ENCODE measurements around the gene UBE2N.

Gene UBE2N

DNA sequence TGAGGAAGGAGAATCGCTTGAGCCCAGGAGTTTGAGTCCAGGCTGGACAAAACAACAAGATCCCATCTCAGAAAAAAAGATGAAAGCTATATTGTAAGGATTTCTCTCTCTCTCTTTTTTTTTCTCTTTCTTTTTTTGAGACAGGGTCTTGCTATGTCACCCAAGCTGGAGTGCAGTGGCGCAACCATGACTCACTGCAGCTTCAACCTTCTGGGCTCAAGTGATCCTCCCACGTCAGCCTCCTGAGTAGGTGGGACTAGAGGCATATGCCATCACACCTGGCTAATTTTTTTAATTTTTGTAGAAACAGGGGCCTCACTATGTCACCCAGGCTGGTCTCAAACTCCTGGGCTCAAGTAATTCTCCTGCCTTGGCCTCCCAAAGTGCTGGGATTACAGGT lies 19.8 kb upstream of the UBE2N start:
- H3K27ac ChIP-seq (ENCODE audit: low read depth, low read length) = no peak overlapping the region
- H4K5ac ChIP-seq (ENCODE audit: low read length) = no peak overlapping the region
- H2BK120ac ChIP-seq (ENCODE audit: low read depth, low read length) = no peak overlapping the region
- no peak overlapping the region for H3K23ac ChIP-seq (ENCODE audit: low read length)
- H3K36me3 ChIP-seq (ENCODE audit: control insufficient read depth, insufficient read depth, low read length) = no peaks in the 10 kb centered on the region
- no peak overlapping the region for H2AK5ac ChIP-seq (ENCODE audit: low read length)
- no peak overlapping the region for H3K4ac ChIP-seq (ENCODE audit: low read depth, low read length)
- no peaks in the 10 kb centered on the region for H3K79me1 ChIP-seq (ENCODE audit: low read length)
- H3K27me3 ChIP-seq (ENCODE audit: insufficient read depth, low read length, poor library complexity) = no peaks in the 10 kb centered on the region
- H3K9ac ChIP-seq (ENCODE audit: low read length) = no peak overlapping the region
- WGBS (ENCODE audit: extremely low coverage, insufficient coverage, low lambda C conversion rate) = no CpG with 5 or more reads among the region's 3 CpGs
- H2BK5ac ChIP-seq (ENCODE audit: low read length) = no peak overlapping the region
- H3K56ac ChIP-seq (ENCODE audit: low read length) = no peak overlapping the region
- no peak overlapping the region for H3K18ac ChIP-seq (ENCODE audit: low read length)
- H3K4me2 ChIP-seq (ENCODE audit: low read length) = no peak overlapping the region
- no peak overlapping the region for H2BK15ac ChIP-seq (replicated peaks; ENCODE audit: low read depth)
- no peaks in the 10 kb centered on the region for H3K4me1 ChIP-seq (ENCODE audit: control insufficient read depth, low read depth, low read length)
- no peak for DNase-seq
- H3K4me3 ChIP-seq (ENCODE audit: low read length) = no peak overlapping the region
- H3K79me2 ChIP-seq (ENCODE audit: control insufficient read depth, insufficient read depth, low read length) = no peaks in the 10 kb centered on the region
- no peak overlapping the region for H4K8ac ChIP-seq (ENCODE audit: low read depth, low read length)

GRCh38 chr12:93460902-93461301 lies 19.2 kb upstream of the UBE2N start:
- no CpG with 5 or more reads among the region's 7 CpGs for WGBS (ENCODE audit: extremely low coverage, insufficient coverage, low lambda C conversion rate)
- no peak overlapping the region for H3K56ac ChIP-seq (ENCODE audit: low read length)
- no peak overlapping the region for H2AK5ac ChIP-seq (ENCODE audit: low read length)

DNA sequence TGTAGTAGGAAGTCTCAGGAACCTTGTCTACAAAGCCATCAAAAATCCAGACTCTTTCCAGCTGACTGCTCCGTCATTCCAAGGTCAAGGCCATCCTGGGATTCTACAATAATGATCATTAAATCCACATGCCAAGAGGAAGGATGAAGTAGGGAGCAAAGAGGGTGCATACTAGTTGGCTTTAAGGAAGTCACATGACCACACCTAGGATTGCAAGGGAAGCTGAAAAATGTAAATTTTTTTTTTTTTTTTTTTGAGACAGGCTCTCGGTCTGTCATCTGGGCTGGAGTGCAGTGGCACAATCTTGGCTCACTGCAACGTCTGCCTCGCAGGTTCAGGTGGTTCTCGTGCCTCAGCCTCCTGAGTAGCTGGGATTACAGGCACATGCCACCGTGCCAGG lies 18.3 kb upstream of the UBE2N start:
- Histone ChIP-seq H3K36me3 (ENCODE audit: control insufficient read depth, insufficient read depth, low read length) (no peaks in the 10 kb centered on the region), H3K27ac (ENCODE audit: low read depth, low read length) (no peak overlapping the region), H2BK120ac (ENCODE audit: low read depth, low read length) (no peak overlapping the region), H2BK5ac (ENCODE audit: low read length) (no peak overlapping the region), H3K79me1 (ENCODE audit: low read length) (no peaks in the 10 kb centered on the region), H3K56ac (ENCODE audit: low read length) (no peak overlapping the region), H3K79me2 (ENCODE audit: control insufficient read depth, insufficient read depth, low read length) (no peaks in the 10 kb centered on the region), H3K4me3 (ENCODE audit: low read length) (no peak overlapping the region), H3K23ac (ENCODE audit: low read length) (no peak overlapping the region), H3K9ac (ENCODE audit: low read length) (no peak overlapping the region), H3K27me3 (ENCODE audit: insufficient read depth, low read length, poor library complexity) (no peaks in the 10 kb centered on the region), H4K5ac (ENCODE audit: low read length) (no peak overlapping the region), H2BK15ac (replicated peaks; ENCODE audit: low read depth) (no peak overlapping the region), H2AK5ac (ENCODE audit: low read length) (no peak overlapping the region), H3K4me2 (ENCODE audit: low read length) (no peak overlapping the region), H3K4ac (ENCODE audit: low read depth, low read length) (no peak overlapping the region), H3K18ac (ENCODE audit: low read length) (no peak overlapping the region), H4K8ac (ENCODE audit: low read depth, low read length) (no peak overlapping the region), H3K4me1 (ENCODE audit: control insufficient read depth, low read depth, low read length) (no peaks in the 10 kb centered on the region)
- no CpG with 5 or more reads among the region's 6 CpGs for WGBS (ENCODE audit: extremely low coverage, insufficient coverage, low lambda C conversion rate)
- DNase-seq = no peak

More at GRCh38 chr12:93460902-93461301, 19.2 kb upstream of the UBE2N start:
- H3K18ac ChIP-seq (ENCODE audit: low read length) = no peak overlapping the region
- H2BK5ac ChIP-seq (ENCODE audit: low read length) = no peak overlapping the region
- no peak overlapping the region for H4K5ac ChIP-seq (ENCODE audit: low read length)
- no peaks in the 10 kb centered on the region for H3K79me2 ChIP-seq (ENCODE audit: control insufficient read depth, insufficient read depth, low read length)
- no peaks in the 10 kb centered on the region for H3K27me3 ChIP-seq (ENCODE audit: insufficient read depth, low read length, poor library complexity)
- no peak overlapping the region for H3K4me2 ChIP-seq (ENCODE audit: low read length)
- no peak overlapping the region for H3K4ac ChIP-seq (ENCODE audit: low read depth, low read length)
- H2BK120ac ChIP-seq (ENCODE audit: low read depth, low read length) = no peak overlapping the region
- H3K4me3 ChIP-seq (ENCODE audit: low read length) = no peak overlapping the region
- no peaks in the 10 kb centered on the region for H3K79me1 ChIP-seq (ENCODE audit: low read length)
- H3K27ac ChIP-seq (ENCODE audit: low read depth, low read length) = no peak overlapping the region
- no peak overlapping the region for H2BK15ac ChIP-seq (replicated peaks; ENCODE audit: low read depth)
- no peaks in the 10 kb centered on the region for H3K4me1 ChIP-seq (ENCODE audit: control insufficient read depth, low read depth, low read length)
- DNase-seq = no peak
- H3K9ac ChIP-seq (ENCODE audit: low read length) = no peak overlapping the region
- H4K8ac ChIP-seq (ENCODE audit: low read depth, low read length) = no peak overlapping the region
- no peaks in the 10 kb centered on the region for H3K36me3 ChIP-seq (ENCODE audit: control insufficient read depth, insufficient read depth, low read length)
- H3K23ac ChIP-seq (ENCODE audit: low read length) = no peak overlapping the region

- H3K4me2 ChIP-seq (ENCODE audit: low read length) = no peak overlapping the region
- no peaks in the 10 kb centered on the region for H3K36me3 ChIP-seq (ENCODE audit: control insufficient read depth, insufficient read depth, low read length)
- H4K5ac ChIP-seq (ENCODE audit: low read length) = no peak overlapping the region
- no peak overlapping the region for H2BK15ac ChIP-seq (replicated peaks; ENCODE audit: low read depth)
- H3K27me3 ChIP-seq (ENCODE audit: insufficient read depth, low read length, poor library complexity) = no peaks in the 10 kb centered on the region
- H3K27ac ChIP-seq (ENCODE audit: low read depth, low read length) = no peak overlapping the region
- WGBS (ENCODE audit: extremely low coverage, insufficient coverage, low lambda C conversion rate) = no CpG with 5 or more reads among the region's 5 CpGs
- H3K4me3 ChIP-seq (ENCODE audit: low read length) = no peak overlapping the region
- no peak overlapping the region for H3K9ac ChIP-seq (ENCODE audit: low read length)
- H3K23ac ChIP-seq (ENCODE audit: low read length) = no peak overlapping the region
- H2BK120ac ChIP-seq (ENCODE audit: low read depth, low read length) = no peak overlapping the region
- no peak overlapping the region for H2AK5ac ChIP-seq (ENCODE audit: low read length)
- no peaks in the 10 kb centered on the region for H3K79me2 ChIP-seq (ENCODE audit: control insufficient read depth, insufficient read depth, low read length)
- H3K56ac ChIP-seq (ENCODE audit: low read length) = no peak overlapping the region
- H3K4me1 ChIP-seq (ENCODE audit: control insufficient read depth, low read depth, low read length) = no peaks in the 10 kb centered on the region
- H3K79me1 ChIP-seq (ENCODE audit: low read length) = no peaks in the 10 kb centered on the region
- H2BK5ac ChIP-seq (ENCODE audit: low read length) = no peak overlapping the region
- no peak overlapping the region for H3K4ac ChIP-seq (ENCODE audit: low read depth, low read length)
- no peak for DNase-seq
- no peak overlapping the region for H4K8ac ChIP-seq (ENCODE audit: low read depth, low read length)
- H3K18ac ChIP-seq (ENCODE audit: low read length) = no peak overlapping the region
These were observed 17.4 kb upstream of the UBE2N start for GRCh38 chr12:93459097-93459496.

- Histone ChIP-seq H2AK5ac (ENCODE audit: low read length) (no peak overlapping the region), H3K4me3 (ENCODE audit: low read length) (no peak overlapping the region), H2BK120ac (ENCODE audit: low read depth, low read length) (no peak overlapping the region), H4K8ac (ENCODE audit: low read depth, low read length) (no peak overlapping the region), H2BK15ac (replicated peaks; ENCODE audit: low read depth) (no peak overlapping the region), H3K4me2 (ENCODE audit: low read length) (no peak overlapping the region), H2BK5ac (ENCODE audit: low read length) (no peak overlapping the region), H3K23ac (ENCODE audit: low read length) (no peak overlapping the region), H3K56ac (ENCODE audit: low read length) (no peak overlapping the region), H3K36me3 (ENCODE audit: control insufficient read depth, insufficient read depth, low read length) (no peaks in the 10 kb centered on the region), H3K27ac (ENCODE audit: low read depth, low read length) (no peak overlapping the region), H3K18ac (ENCODE audit: low read length) (no peak overlapping the region), H3K4me1 (ENCODE audit: control insufficient read depth, low read depth, low read length) (no peaks in the 10 kb centered on the region), H3K79me2 (ENCODE audit: control insufficient read depth, insufficient read depth, low read length) (no peaks in the 10 kb centered on the region), H4K5ac (ENCODE audit: low read length) (no peak overlapping the region), H3K27me3 (ENCODE audit: insufficient read depth, low read length, poor library complexity) (no peaks in the 10 kb centered on the region), H3K79me1 (ENCODE audit: low read length) (no peaks in the 10 kb centered on the region), H3K4ac (ENCODE audit: low read depth, low read length) (no peak overlapping the region), H3K9ac (ENCODE audit: low read length) (no peak overlapping the region)
- DNase-seq = no peak
- WGBS (ENCODE audit: extremely low coverage, insufficient coverage, low lambda C conversion rate) = no CpG with 5 or more reads among the region's 2 CpGs
These were observed 14.3 kb upstream of the UBE2N start for GRCh38 chr12:93456077-93456476.

- no peak overlapping the region for H2BK5ac ChIP-seq (ENCODE audit: low read length)
- no peaks in the 10 kb centered on the region for H3K79me2 ChIP-seq (ENCODE audit: control insufficient read depth, insufficient read depth, low read length)
- no peaks in the 10 kb centered on the region for H3K4me1 ChIP-seq (ENCODE audit: control insufficient read depth, low read depth, low read length)
- no peak overlapping the region for H3K27ac ChIP-seq (ENCODE audit: low read depth, low read length)
- H3K9ac ChIP-seq (ENCODE audit: low read length) = no peak overlapping the region
- H2AK5ac ChIP-seq (ENCODE audit: low read length) = no peak overlapping the region
- WGBS (ENCODE audit: extremely low coverage, insufficient coverage, low lambda C conversion rate) = no CpG with 5 or more reads among the region's 5 CpGs
- H3K23ac ChIP-seq (ENCODE audit: low read length) = no peak overlapping the region
- no peak overlapping the region for H4K5ac ChIP-seq (ENCODE audit: low read length)
- H3K56ac ChIP-seq (ENCODE audit: low read length) = no peak overlapping the region
- H4K8ac ChIP-seq (ENCODE audit: low read depth, low read length) = no peak overlapping the region
- peak; percentile 30 for DNase-seq
- H3K4ac ChIP-seq (ENCODE audit: low read depth, low read length) = no peak overlapping the region
- H2BK120ac ChIP-seq (ENCODE audit: low read depth, low read length) = no peak overlapping the region
- no peaks in the 10 kb centered on the region for H3K79me1 ChIP-seq (ENCODE audit: low read length)
- H3K27me3 ChIP-seq (ENCODE audit: insufficient read depth, low read length, poor library complexity) = no peaks in the 10 kb centered on the region
- no peaks in the 10 kb centered on the region for H3K36me3 ChIP-seq (ENCODE audit: control insufficient read depth, insufficient read depth, low read length)
- H3K4me3 ChIP-seq (ENCODE audit: low read length) = no peak overlapping the region
- H2BK15ac ChIP-seq (replicated peaks; ENCODE audit: low read depth) = no peak overlapping the region
- no peak overlapping the region for H3K18ac ChIP-seq (ENCODE audit: low read length)
- no peak overlapping the region for H3K4me2 ChIP-seq (ENCODE audit: low read length)
These were observed 11.9 kb upstream of the UBE2N start for GRCh38 chr12:93453633-93454032.

All from mesendoderm (in vitro differentiated cells).